WTC11 (cell line): Measurements from ENCODE around the gene TFAP2D.

Source experiments
- CTCF ChIP-seq: fragments of 200-600 bp; IDR thresholded peaks from 2 replicates; pipeline ENCODE4 v1.8.0; 2022; ENCODE audit warnings: antibody characterized with exemption
- E2F1 ChIP-seq: sonication (generic); formaldehyde crosslinking; IDR thresholded peaks from 2 replicates; pipeline ENCODE4 v1.8.0; 2022; ENCODE audit warnings: mild to moderate bottlenecking, missing genetic modification reagents
- FOXP4 ChIP-seq: sonication (generic); formaldehyde crosslinking; IDR thresholded peaks from 2 replicates; pipeline ENCODE4 v1.8.0; 2022; ENCODE audit warnings: mild to moderate bottlenecking, missing genetic modification reagents
- IRF1 ChIP-seq: sonication (generic); formaldehyde crosslinking; IDR thresholded peaks from 2 replicates; pipeline ENCODE4 v1.8.0; 2023; ENCODE audit warnings: missing genetic modification reagents
- JUN ChIP-seq: sonication (generic); formaldehyde crosslinking; IDR thresholded peaks from 2 replicates; pipeline ENCODE4 v1.8.0; 2023; ENCODE audit warnings: mild to moderate bottlenecking, missing genetic modification reagents
- TCF7 ChIP-seq: sonication (generic); formaldehyde crosslinking; IDR thresholded peaks from 2 replicates; pipeline ENCODE4 v1.8.0; 2022; ENCODE audit warnings: mild to moderate bottlenecking, low read depth, missing genetic modification reagents, moderate library complexity

GRCh38 chr6:50706575-50706974, 6.8 kb upstream of the TFAP2D start:
- TF ChIP-seq FOXP4 (CRISPR knock-in tag) (no peak), E2F1 (CRISPR knock-in tag) (no peak), TCF7 (CRISPR knock-in tag) (no peak), JUN (CRISPR knock-in tag) (no peak), CTCF (no peak), IRF1 (CRISPR knock-in tag) (no peak)
